ENCODE results near the gene NRIP1.

The NRIP1 gene

GRCh38 chr21:15092745-15093144, 27.9 kb upstream of the NRIP1 start:
- Histone ChIP-seq H3K4me3 (ENCODE audit: low read depth in 1 of 2, low read length in 1 of 2) (no peak overlapping the region), H3K27ac (no peak overlapping the region), H3K9me3 (no peaks in the 10 kb centered on the region), H3K4me1 (ENCODE audit: control insufficient read depth in 1 of 2, insufficient read depth in 1 of 2, low read depth in 1 of 2, low read length in 1 of 2) (no peaks in the 10 kb centered on the region), H3K27me3 (no peaks in the 10 kb centered on the region), H3K36me3 (no peaks in the 10 kb centered on the region)
- no peak for TF ChIP-seq CTCF (IDR thresholded peaks at IDR 0.05)

- H3K27ac ChIP-seq: no peak overlapping the region
- no peak for TF ChIP-seq CTCF (IDR thresholded peaks at IDR 0.05)
- no peaks in the 10 kb centered on the region for H3K9me3 ChIP-seq
- no peak overlapping the region for H3K4me3 ChIP-seq (ENCODE audit: low read depth in 1 of 2, low read length in 1 of 2)
- no peaks in the 10 kb centered on the region for H3K36me3 ChIP-seq
- H3K4me1 ChIP-seq (ENCODE audit: control insufficient read depth in 1 of 2, insufficient read depth in 1 of 2, low read depth in 1 of 2, low read length in 1 of 2): no peaks in the 10 kb centered on the region
- H3K27me3 ChIP-seq: no peaks in the 10 kb centered on the region
These were observed 25.6 kb upstream of the NRIP1 start for GRCh38 chr21:15090390-15090789.

- Histone ChIP-seq H3K36me3 (no peaks in the 10 kb centered on the region), H3K4me3 (ENCODE audit: low read depth in 1 of 2, low read length in 1 of 2) (no peak overlapping the region), H3K27ac (no peak overlapping the region), H3K4me1 (ENCODE audit: control insufficient read depth in 1 of 2, insufficient read depth in 1 of 2, low read depth in 1 of 2, low read length in 1 of 2) (no peaks in the 10 kb centered on the region), H3K27me3 (no peaks in the 10 kb centered on the region), H3K9me3 (no peaks in the 10 kb centered on the region)
- no peak for TF ChIP-seq CTCF (IDR thresholded peaks at IDR 0.05)
These were observed 23.7 kb upstream of the NRIP1 start for GRCh38 chr21:15088488-15088887.

- TF ChIP-seq CTCF (IDR thresholded peaks at IDR 0.05): no peak
- no peaks in the 10 kb centered on the region for H3K9me3 ChIP-seq
These were observed 19.9 kb upstream of the NRIP1 start for GRCh38 chr21:15084668-15085067.

GRCh38 chr21:15080526-15080925, 15.7 kb upstream of the NRIP1 start:
- TF ChIP-seq CTCF (IDR thresholded peaks at IDR 0.05): no peak
- H3K27ac ChIP-seq: no peak overlapping the region
- no peak overlapping the region for H3K4me3 ChIP-seq (ENCODE audit: low read depth in 1 of 2, low read length in 1 of 2)
- H3K9me3 ChIP-seq: no peaks in the 10 kb centered on the region
- H3K27me3 ChIP-seq: no peaks in the 10 kb centered on the region
- H3K36me3 ChIP-seq: no peaks in the 10 kb centered on the region
- no peaks in the 10 kb centered on the region for H3K4me1 ChIP-seq (ENCODE audit: control insufficient read depth in 1 of 2, insufficient read depth in 1 of 2, low read depth in 1 of 2, low read length in 1 of 2)

More at GRCh38 chr21:15084668-15085067, 19.9 kb upstream of the NRIP1 start:
- Histone ChIP-seq H3K4me1 (ENCODE audit: control insufficient read depth in 1 of 2, insufficient read depth in 1 of 2, low read depth in 1 of 2, low read length in 1 of 2) (no peaks in the 10 kb centered on the region), H3K27ac (no peak overlapping the region), H3K27me3 (no peaks in the 10 kb centered on the region), H3K4me3 (ENCODE audit: low read depth in 1 of 2, low read length in 1 of 2) (no peak overlapping the region), H3K36me3 (no peaks in the 10 kb centered on the region)

GRCh38 chr21:15079269-15079668, 14.5 kb upstream of the NRIP1 start:
- no peaks in the 10 kb centered on the region for H3K36me3 ChIP-seq
- TF ChIP-seq CTCF (IDR thresholded peaks at IDR 0.05): no peak
- no peaks in the 10 kb centered on the region for H3K4me1 ChIP-seq (ENCODE audit: control insufficient read depth in 1 of 2, insufficient read depth in 1 of 2, low read depth in 1 of 2, low read length in 1 of 2)
- no peaks in the 10 kb centered on the region for H3K9me3 ChIP-seq
- H3K27ac ChIP-seq: no peak overlapping the region
- no peak overlapping the region for H3K4me3 ChIP-seq (ENCODE audit: low read depth in 1 of 2, low read length in 1 of 2)
- H3K27me3 ChIP-seq: no peaks in the 10 kb centered on the region
